HG03139 (cell line): ENCODE results near the gene EMC8.

Experiments used
- ATAC-seq: cut with Tn5 transposase; IDR thresholded peaks from one replicate; pipeline ENCODE4 v1.9.1; 2021; ENCODE audit not compliant: unreplicated experiment

EMC8 gene

GRCh38 chr16:85733155-85733838, 66.0 kb downstream of the EMC8 start:
- ATAC-seq = no peak

- ATAC-seq = no peak
Measured at GRCh38 chr16:85731179-85731578, 68.2 kb downstream of the EMC8 start.

- ATAC-seq = no peak
Measured at GRCh38 chr16:85730186-85730465, 69.2 kb downstream of the EMC8 start.

GRCh38 chr16:85729452-85730185, 69.7 kb downstream of the EMC8 start:
- ATAC-seq = no peak

DNA sequence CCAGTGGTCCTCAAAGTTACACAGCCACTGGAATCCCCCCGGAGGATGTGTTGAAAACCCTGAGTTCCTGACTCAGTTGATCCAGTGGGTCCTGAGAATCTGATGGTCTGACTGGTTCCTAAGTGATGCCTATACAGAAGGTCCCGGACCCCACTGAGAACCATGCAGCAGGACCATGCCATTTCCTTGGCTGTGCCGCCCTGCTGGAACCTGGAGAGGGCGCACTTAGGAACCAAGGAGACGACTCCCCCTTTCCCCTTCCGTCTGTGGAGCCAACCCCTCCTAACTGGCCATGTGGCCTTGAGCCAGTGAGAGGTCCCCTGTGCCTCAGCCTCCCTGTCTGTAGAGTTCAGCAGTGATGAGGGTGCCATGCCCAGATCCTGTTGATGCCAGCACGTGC, 70.5 kb downstream of the EMC8 start:
- no peak for ATAC-seq
